ENCODE data around the gene PTPRU. TPM values are rescaled to one million over a fixed set of nuclear protein-coding genes. Genes with fewer than 3 reads are reported as not detected.

Gene PTPRU
- total and polyA plus RNA-seq, 4 donors, result 1.6 to 15.1 (median 6.0) TPM

DNA sequence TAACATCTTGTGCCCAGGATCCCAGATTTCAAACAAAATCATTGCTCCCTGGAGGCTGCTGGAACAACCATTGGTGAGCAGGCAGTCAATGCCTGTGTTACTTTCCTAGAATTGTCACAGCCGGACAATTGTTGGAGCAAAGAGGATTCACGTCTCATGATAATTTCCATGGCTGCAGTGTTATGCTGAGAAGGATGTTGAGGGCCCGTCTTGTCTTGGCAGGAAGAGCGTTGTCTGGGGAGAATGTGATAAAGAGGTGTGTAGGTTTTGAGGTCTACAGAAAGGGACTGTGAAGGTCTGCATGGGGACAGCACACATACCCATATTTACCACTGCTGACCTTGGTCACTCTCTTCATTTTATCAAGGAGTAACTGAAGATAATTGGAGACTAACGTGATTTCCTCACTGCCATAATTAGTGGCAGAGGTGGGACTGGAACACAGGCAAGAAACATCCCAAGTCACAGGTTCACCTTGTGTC is 11.9 kb upstream of the PTPRU start:
- Histone ChIP-seq H3K27me3 (ENCODE audit: control insufficient read depth in 4 of 4, insufficient read depth in 4 of 4, low read length in 3 of 4) (no peaks in the 10 kb centered on the region), H3K9ac (ENCODE audit: low read depth in 1 of 2, low read length in 2 of 2) (no peak overlapping the region), H3K36me3 (ENCODE audit: control insufficient read depth in 4 of 4, insufficient read depth in 3 of 4, low read depth in 1 of 4, low read length in 3 of 4) (peaks cover 0 to 8% (median 3%) of the 10 kb centered on the region in 4 donors), H3K4me3 (ENCODE audit: low read depth in 1 of 3, low read length in 3 of 3) (no peak overlapping the region), H3K9me3 (ENCODE audit: control insufficient read depth in 4 of 4, low read length in 3 of 4) (no peaks in the 10 kb centered on the region), H3K27ac (ENCODE audit: low read depth in 1 of 2, low read length in 2 of 2) (no peak overlapping the region), H3K4me1 (ENCODE audit: control insufficient read depth in 4 of 4, insufficient read depth in 4 of 4, low read length in 3 of 4) (peaks cover 0 to under 1% (median 0%) of the 10 kb centered on the region in 4 donors)
- TF ChIP-seq, protein P1, sequence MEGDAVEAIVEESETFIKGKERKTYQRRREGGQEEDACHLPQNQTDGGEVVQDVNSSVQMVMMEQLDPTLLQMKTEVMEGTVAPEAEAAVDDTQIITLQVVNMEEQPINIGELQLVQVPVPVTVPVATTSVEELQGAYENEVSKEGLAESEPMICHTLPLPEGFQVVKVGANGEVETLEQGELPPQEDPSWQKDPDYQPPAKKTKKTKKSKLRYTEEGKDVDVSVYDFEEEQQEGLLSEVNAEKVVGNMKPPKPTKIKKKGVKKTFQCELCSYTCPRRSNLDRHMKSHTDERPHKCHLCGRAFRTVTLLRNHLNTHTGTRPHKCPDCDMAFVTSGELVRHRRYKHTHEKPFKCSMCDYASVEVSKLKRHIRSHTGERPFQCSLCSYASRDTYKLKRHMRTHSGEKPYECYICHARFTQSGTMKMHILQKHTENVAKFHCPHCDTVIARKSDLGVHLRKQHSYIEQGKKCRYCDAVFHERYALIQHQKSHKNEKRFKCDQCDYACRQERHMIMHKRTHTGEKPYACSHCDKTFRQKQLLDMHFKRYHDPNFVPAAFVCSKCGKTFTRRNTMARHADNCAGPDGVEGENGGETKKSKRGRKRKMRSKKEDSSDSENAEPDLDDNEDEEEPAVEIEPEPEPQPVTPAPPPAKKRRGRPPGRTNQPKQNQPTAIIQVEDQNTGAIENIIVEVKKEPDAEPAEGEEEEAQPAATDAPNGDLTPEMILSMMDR (IDR thresholded peaks at IDR 0.05; ENCODE audit: low read depth, low read length, missing input control), result no peak
- TF ChIP-seq NR2F2 (IDR thresholded peaks at IDR 0.05) (no peak), TAF1 (conservative IDR thresholded peaks at IDR 0.05) (no peak), EGR1 (IDR thresholded peaks at IDR 0.05; ENCODE audit: low read depth in 2 of 2) (no peak), FOXA2 (IDR thresholded peaks at IDR 0.05) (no peak), HNF4G (IDR thresholded peaks at IDR 0.05) (no peak), FOXA1 (IDR thresholded peaks at IDR 0.05) (no peak), YY1 (IDR thresholded peaks at IDR 0.05) (no peak)
- TF ChIP-seq, protein P2, sequence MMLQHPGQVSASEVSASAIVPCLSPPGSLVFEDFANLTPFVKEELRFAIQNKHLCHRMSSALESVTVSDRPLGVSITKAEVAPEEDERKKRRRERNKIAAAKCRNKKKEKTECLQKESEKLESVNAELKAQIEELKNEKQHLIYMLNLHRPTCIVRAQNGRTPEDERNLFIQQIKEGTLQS (IDR thresholded peaks at IDR 0.05), result no peak
- 86% methylated on average over 5 of the region's 5 CpGs for WGBS
- DNase-seq (ENCODE audit: low spot score), result no peak

DNA sequence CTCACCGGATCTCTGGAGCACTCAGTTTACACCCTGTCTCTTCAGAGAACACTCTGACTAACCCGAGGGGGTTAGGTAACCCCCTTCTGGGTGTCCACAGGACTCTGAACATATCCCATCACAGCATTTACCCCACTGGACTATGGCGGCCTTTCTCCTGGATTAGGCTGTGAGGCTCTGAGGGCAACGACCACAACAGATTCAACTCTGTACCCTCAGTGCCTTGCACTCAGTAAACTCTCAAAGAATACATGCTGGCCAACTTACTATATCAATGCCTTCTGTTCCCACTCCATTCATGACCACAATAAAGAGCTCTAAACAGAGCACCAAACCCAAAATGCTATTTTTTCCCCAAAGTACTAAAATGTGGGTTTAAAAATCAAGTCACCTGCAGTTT is 11.0 kb upstream of the PTPRU start:
- 76% methylated on average over 4 of the region's 4 CpGs for WGBS
- no peaks in the 10 kb centered on the region for H3K27me3 ChIP-seq (ENCODE audit: control insufficient read depth in 4 of 4, insufficient read depth in 4 of 4, low read length in 3 of 4)

More for the DNA sequence above, 11.0 kb upstream of the PTPRU start:
- TF ChIP-seq RXRA (IDR thresholded peaks at IDR 0.05) (no peak), TAF1 (conservative IDR thresholded peaks at IDR 0.05) (no peak), JUND (IDR thresholded peaks at IDR 0.05) (no peak), FOXA2 (IDR thresholded peaks at IDR 0.05) (no peak), HNF4A (conservative IDR thresholded peaks at IDR 0.05) (no peak), EGR1 (IDR thresholded peaks at IDR 0.05; ENCODE audit: low read depth in 2 of 2) (no peak), SP1 (IDR thresholded peaks at IDR 0.05) (no peak), RAD21 (IDR thresholded peaks at IDR 0.05) (no peak), HNF4G (IDR thresholded peaks at IDR 0.05) (no peak), NR2F2 (IDR thresholded peaks at IDR 0.05) (no peak), FOXA1 (IDR thresholded peaks at IDR 0.05) (no peak), GABPA (IDR thresholded peaks at IDR 0.05 in 1 of 2, conservative IDR thresholded peaks at IDR 0.05 in 1 of 2) (no peak), YY1 (IDR thresholded peaks at IDR 0.05) (no peak)
- TF ChIP-seq, protein P3, sequence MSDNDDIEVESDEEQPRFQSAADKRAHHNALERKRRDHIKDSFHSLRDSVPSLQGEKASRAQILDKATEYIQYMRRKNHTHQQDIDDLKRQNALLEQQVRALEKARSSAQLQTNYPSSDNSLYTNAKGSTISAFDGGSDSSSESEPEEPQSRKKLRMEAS (IDR thresholded peaks at IDR 0.05), result no peak
- TF ChIP-seq, protein P4, sequence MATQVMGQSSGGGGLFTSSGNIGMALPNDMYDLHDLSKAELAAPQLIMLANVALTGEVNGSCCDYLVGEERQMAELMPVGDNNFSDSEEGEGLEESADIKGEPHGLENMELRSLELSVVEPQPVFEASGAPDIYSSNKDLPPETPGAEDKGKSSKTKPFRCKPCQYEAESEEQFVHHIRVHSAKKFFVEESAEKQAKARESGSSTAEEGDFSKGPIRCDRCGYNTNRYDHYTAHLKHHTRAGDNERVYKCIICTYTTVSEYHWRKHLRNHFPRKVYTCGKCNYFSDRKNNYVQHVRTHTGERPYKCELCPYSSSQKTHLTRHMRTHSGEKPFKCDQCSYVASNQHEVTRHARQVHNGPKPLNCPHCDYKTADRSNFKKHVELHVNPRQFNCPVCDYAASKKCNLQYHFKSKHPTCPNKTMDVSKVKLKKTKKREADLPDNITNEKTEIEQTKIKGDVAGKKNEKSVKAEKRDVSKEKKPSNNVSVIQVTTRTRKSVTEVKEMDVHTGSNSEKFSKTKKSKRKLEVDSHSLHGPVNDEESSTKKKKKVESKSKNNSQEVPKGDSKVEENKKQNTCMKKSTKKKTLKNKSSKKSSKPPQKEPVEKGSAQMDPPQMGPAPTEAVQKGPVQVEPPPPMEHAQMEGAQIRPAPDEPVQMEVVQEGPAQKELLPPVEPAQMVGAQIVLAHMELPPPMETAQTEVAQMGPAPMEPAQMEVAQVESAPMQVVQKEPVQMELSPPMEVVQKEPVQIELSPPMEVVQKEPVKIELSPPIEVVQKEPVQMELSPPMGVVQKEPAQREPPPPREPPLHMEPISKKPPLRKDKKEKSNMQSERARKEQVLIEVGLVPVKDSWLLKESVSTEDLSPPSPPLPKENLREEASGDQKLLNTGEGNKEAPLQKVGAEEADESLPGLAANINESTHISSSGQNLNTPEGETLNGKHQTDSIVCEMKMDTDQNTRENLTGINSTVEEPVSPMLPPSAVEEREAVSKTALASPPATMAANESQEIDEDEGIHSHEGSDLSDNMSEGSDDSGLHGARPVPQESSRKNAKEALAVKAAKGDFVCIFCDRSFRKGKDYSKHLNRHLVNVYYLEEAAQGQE (IDR thresholded peaks at IDR 0.05), result no peak
- TF ChIP-seq, protein P2 (IDR thresholded peaks at IDR 0.05), result no peak
- TF ChIP-seq, protein P5, sequence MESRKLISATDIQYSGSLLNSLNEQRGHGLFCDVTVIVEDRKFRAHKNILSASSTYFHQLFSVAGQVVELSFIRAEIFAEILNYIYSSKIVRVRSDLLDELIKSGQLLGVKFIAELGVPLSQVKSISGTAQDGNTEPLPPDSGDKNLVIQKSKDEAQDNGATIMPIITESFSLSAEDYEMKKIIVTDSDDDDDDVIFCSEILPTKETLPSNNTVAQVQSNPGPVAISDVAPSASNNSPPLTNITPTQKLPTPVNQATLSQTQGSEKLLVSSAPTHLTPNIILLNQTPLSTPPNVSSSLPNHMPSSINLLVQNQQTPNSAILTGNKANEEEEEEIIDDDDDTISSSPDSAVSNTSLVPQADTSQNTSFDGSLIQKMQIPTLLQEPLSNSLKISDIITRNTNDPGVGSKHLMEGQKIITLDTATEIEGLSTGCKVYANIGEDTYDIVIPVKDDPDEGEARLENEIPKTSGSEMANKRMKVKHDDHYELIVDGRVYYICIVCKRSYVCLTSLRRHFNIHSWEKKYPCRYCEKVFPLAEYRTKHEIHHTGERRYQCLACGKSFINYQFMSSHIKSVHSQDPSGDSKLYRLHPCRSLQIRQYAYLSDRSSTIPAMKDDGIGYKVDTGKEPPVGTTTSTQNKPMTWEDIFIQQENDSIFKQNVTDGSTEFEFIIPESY (IDR thresholded peaks at IDR 0.05), result no peak
- TF ChIP-seq, protein P1 (IDR thresholded peaks at IDR 0.05; ENCODE audit: low read depth, low read length, missing input control), result no peak
- Histone ChIP-seq H3K9me3 (ENCODE audit: control insufficient read depth in 4 of 4, low read length in 3 of 4) (no peaks in the 10 kb centered on the region), H3K27ac (ENCODE audit: low read depth in 1 of 2, low read length in 2 of 2) (no peak overlapping the region), H3K36me3 (ENCODE audit: control insufficient read depth in 4 of 4, insufficient read depth in 3 of 4, low read depth in 1 of 4, low read length in 3 of 4) (peaks cover 0 to 7% (median 0%) of the 10 kb centered on the region in 4 donors), H3K9ac (ENCODE audit: low read depth in 1 of 2, low read length in 2 of 2) (no peak overlapping the region), H3K4me1 (ENCODE audit: control insufficient read depth in 4 of 4, insufficient read depth in 4 of 4, low read length in 3 of 4) (peaks cover 0 to 10% (median 8%) of the 10 kb centered on the region in 4 donors), H3K4me3 (ENCODE audit: low read depth in 1 of 3, low read length in 3 of 3) (no peak overlapping the region)
- DNase-seq (ENCODE audit: low spot score), result no peak
